Sigmoid colon (tissue), 7 donors: ENCODE data around the gene MALL. TPM values are rescaled to one million over a fixed set of nuclear protein-coding genes. Genes with fewer than 3 reads are reported as not detected.
"Not testable (repeated sequence)": the region's sequence is repeated elsewhere in the genome, so short reads cannot be mapped to it uniquely, and the experiment has no call there.

Experiments used
- DNase-seq: peaks from one replicate; pipeline ENCODE4 v3.0.0-alpha.2; 2019
- H3K27ac ChIP-seq, 4 donors: fragments of 200-600 bp; sonication (generic); one replicate each; pipeline ENCODE4 v1.5.1; 2016 to 2019; ENCODE audit warnings: mild to moderate bottlenecking in 1 of 4
- H3K27me3 ChIP-seq, 3 donors: fragments of 200-600 bp; sonication (generic); one replicate each; pipeline ENCODE4 v1.5.1; 2019; ENCODE audit warnings: mild to moderate bottlenecking in 1 of 3
- H3K36me3 ChIP-seq, 4 donors: fragments of 200-600 bp; sonication (generic); one replicate each; pipeline ENCODE4 v1.5.1; 2016 to 2019
- H3K4me1 ChIP-seq, 4 donors: fragments of 200-600 bp; sonication (generic); one replicate each; pipeline ENCODE4 v1.5.1; 2017 to 2019
- H3K4me3 ChIP-seq, 4 donors: fragments of 200-600 bp; sonication (generic); one replicate each; pipeline ENCODE4 v1.5.1; 2017 to 2019; ENCODE audit warnings: mild to moderate bottlenecking in 2 of 4, moderate library complexity in 1 of 4
- H3K9me3 ChIP-seq, 4 donors: fragments of 200-600 bp in 3 of 4; sonication (generic) in 3 of 4; one replicate each; pipeline versions ENCODE4 v1.5.1 to v1.6.1; 2013 to 2019
- EP300 ChIP-seq, 4 donors: sonication (generic); formaldehyde crosslinking; IDR thresholded peaks; one replicate each; pipeline ENCODE4 v1.6.1; 2017; ENCODE audit warnings: antibody characterized with exemption in 4 of 4
- POLR2A ChIP-seq, 2 donors: fragments of 450-650 bp; IDR thresholded peaks; one replicate each; pipeline ENCODE4 v1.6.1; 2016; ENCODE audit warnings: antibody characterized with exemption in 2 of 2, mild to moderate bottlenecking in 2 of 2, moderate library complexity in 2 of 2
- POLR2AphosphoS5 ChIP-seq, 4 donors: sonication (generic); formaldehyde crosslinking; IDR thresholded peaks; one replicate each; pipeline ENCODE4 v1.6.1; 2017; ENCODE audit warnings: antibody characterized with exemption in 4 of 4
- WGBS, 2 donors: extraction: QIAGEN DNeasy Blood & Tissue Kit; methylation state at CpG; one replicate each; pipeline ENCODE4 v1.1.7; 2013; 5-methylcytosine and 5-hydroxymethylcytosine counted together
- intact Hi-C: fragments of 100-400 bp; cut with DNase I; formaldehyde crosslinking; loops from one replicate; pipeline ENCODE4 v1.15.1; 2023
- polyA plus RNA-seq, 3 donors: library from polyadenylated mRNA; stranded (reverse); fragments of 200-250 nt; gene quantifications; one replicate each; pipeline ENCODE4 v1.2.3, GENCODE V29; 2013
- total RNA-seq, 4 donors: library from RNA; depleted of rRNA; stranded (reverse); fragments of >200 nt; gene quantifications; one replicate each; pipeline ENCODE4 v1.1.0, GENCODE V29; 2016
- TF ChIP-seq, protein P1 (sequence below), 4 experiments: fragments of 450-650 bp in 3 of 4; fragments of 200-600 bp in 1 of 4; IDR thresholded peaks; one replicate each; pipeline ENCODE4 v1.5.1; 2016 to 2019; ENCODE audit warnings: antibody characterized with exemption in 4 of 4, mild to moderate bottlenecking in 3 of 4, moderate library complexity in 2 of 4
- donor health status: healthy with polysubstance abuse.
- donor health status: Bipolar disorder and iron deficiency.
- donor health status: healthy.

MALL gene
- total and polyA plus RNA-seq, 7 donors = 1.5 to 183 (median 14.1) TPM

DNA sequence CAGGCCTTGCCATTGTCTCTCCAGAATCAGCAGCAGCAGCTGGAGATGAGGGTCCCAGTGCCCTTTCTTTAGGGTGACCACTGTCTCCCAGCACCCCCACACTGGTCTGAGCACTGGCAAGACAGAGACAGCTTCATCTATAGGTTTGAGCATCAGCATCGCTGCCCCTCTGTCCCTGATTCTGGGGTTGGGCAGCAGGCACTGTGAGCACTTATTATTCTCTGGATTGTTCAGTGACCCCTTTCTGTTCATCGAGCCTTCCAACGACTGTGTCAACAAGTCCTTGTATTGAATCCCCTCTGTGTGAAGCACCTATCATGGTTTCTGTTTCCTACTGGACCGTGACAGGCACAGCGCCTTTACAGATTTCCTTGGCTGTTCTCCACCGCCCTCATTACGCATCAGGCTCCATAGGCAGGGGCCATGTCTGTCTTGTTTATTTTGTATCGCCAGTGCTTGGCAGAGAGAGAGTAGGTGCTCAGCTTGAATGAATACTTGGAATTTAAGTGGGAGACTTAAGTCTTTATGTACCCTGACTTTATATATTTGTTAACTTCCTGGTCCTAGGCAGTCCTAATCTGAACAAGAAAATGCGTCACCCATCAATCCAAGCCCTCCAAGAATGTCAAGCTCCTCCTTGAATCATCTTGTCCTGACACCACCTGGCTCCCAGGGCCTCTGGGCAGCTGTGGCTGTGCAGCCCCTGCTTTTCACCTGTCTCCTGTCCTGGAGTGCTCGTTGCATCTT, 11.4 kb downstream of the MALL start:
- H3K27ac ChIP-seq = no peak overlapping the region
- peaks cover 0 to 19% (median 15%) of the 10 kb centered on the region in 4 donors for H3K4me1 ChIP-seq
- TF ChIP-seq, protein P1, sequence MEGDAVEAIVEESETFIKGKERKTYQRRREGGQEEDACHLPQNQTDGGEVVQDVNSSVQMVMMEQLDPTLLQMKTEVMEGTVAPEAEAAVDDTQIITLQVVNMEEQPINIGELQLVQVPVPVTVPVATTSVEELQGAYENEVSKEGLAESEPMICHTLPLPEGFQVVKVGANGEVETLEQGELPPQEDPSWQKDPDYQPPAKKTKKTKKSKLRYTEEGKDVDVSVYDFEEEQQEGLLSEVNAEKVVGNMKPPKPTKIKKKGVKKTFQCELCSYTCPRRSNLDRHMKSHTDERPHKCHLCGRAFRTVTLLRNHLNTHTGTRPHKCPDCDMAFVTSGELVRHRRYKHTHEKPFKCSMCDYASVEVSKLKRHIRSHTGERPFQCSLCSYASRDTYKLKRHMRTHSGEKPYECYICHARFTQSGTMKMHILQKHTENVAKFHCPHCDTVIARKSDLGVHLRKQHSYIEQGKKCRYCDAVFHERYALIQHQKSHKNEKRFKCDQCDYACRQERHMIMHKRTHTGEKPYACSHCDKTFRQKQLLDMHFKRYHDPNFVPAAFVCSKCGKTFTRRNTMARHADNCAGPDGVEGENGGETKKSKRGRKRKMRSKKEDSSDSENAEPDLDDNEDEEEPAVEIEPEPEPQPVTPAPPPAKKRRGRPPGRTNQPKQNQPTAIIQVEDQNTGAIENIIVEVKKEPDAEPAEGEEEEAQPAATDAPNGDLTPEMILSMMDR (IDR thresholded peaks at IDR 0.05) = no peak
- TF ChIP-seq POLR2A (IDR thresholded peaks at IDR 0.05) = no peak
- TF ChIP-seq EP300 (IDR thresholded peaks at IDR 0.05) = no peak
- no peak for TF ChIP-seq POLR2AphosphoS5 (IDR thresholded peaks at IDR 0.05)
- no peaks in the 10 kb centered on the region for H3K9me3 ChIP-seq
- intact Hi-C loops = no loop called here
- H3K36me3 ChIP-seq = no peaks in the 10 kb centered on the region
- no peak overlapping the region for H3K4me3 ChIP-seq
- 85 to 90% methylated on average over 10 of the region's 10 CpGs for WGBS, 2 donors
- H3K27me3 ChIP-seq = peaks cover 0 to 6% (median 0%) of the 10 kb centered on the region in 3 donors
- DNase-seq = no peak

DNA sequence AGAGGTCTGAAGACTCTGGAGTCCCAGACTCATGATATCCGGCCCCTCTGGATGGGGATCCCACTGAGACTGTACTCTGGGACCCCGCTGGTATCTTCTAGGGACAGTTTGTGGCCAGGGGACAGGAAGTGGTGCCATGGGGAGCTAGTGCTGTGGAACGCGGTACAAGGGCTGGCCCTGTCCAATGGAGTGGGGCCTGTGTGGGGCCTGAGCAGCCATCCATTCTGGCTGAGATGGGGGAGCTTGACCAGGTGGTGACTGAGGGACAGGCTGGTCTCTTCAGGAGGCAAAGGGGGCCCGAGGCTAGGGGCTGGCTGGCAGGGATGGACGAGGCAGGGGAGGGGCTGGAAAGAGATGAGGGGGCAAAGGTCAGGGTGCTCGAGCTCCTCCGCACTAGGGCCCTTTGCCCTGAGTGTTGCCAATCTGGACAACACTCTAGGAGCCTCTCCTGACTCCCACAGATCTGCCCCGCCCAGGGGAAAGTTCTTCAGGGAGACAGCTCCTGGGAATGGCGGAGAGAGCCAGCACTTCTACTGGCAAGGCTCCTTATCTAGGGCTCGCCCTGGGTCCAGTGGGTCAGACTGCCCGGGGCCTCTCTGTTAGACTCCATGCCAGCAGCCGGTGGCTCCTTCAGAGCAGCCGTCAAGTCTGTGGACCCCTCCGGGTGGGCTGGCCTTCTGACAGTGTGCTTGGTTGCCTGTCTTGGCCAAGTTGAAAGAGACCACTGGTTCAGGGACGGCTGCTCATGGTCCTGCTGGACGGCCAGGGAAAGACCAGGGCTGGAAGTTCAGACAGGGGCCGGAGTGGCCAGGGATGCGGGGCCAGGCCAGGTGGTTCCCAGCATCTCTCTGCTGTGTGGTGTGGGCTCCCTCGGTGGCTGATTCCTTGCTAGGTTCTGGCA, 12.3 kb downstream of the MALL start:
- TF ChIP-seq, protein P1 (IDR thresholded peaks at IDR 0.05) = no peak
- TF ChIP-seq POLR2A (IDR thresholded peaks at IDR 0.05) (no peak), EP300 (IDR thresholded peaks at IDR 0.05) (no peak), POLR2AphosphoS5 (IDR thresholded peaks at IDR 0.05) (no peak)
- Histone ChIP-seq H3K27me3 (peaks cover 0 to 6% (median 0%) of the 10 kb centered on the region in 3 donors), H3K27ac (peak overlapping the region in 1 of 4 donors; percentile 82), H3K9me3 (no peaks in the 10 kb centered on the region), H3K4me3 (no peak overlapping the region), H3K36me3 (no peaks in the 10 kb centered on the region), H3K4me1 (peaks cover 0 to 19% (median 15%) of the 10 kb centered on the region in 4 donors)
- 47 to 76% methylated on average over 20 of the region's 20 CpGs for WGBS, 2 donors
- intact Hi-C loops = no loop called here
- no peak for DNase-seq

DNA sequence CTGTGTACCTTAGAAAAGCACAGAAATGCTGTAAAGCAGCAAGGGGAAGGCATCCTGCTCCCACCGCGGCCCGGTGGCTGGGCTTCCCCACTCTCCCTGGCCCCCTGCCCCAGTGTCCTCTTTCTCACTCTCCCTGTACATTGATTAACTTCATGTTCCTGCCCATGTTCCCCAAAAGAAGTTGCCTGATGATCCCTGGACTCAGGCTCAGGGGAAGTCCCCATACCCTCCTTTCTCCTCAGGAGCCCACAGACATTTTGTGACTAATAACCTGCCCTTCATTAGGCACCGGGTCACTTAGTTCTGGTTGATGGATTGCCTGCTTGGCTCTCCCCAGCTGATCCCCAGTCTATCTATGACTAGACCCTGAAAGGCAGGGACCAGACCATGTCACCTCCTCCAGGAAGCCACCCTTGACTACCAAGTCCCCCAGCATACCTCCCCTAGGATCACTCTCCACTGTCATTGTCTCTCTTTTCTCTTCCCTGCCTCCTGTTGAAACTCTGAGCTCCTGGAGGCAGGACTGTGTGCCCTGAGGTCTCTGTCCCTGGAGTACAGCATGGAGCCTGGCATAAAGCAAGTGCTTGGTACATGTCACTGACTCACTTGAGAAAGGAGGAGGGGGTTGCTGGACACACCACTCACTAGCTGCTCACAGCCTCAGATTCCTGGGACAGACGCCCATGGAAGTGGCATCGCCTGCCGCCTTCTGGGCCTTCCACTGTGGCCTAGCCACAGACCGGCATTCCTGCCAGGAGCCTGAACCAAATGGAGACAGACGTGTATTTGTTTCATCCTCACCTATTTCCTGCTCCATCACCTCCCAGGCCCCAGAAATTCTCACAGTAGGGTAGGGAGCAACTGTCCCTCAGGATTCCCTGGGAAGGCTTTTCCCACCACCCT, 13.5 kb downstream of the MALL start:
- no peak for TF ChIP-seq POLR2AphosphoS5 (IDR thresholded peaks at IDR 0.05)
- TF ChIP-seq, protein P1 (IDR thresholded peaks at IDR 0.05) = no peak
- no peak for TF ChIP-seq POLR2A (IDR thresholded peaks at IDR 0.05)
- TF ChIP-seq EP300 (IDR thresholded peaks at IDR 0.05) = no peak
- Histone ChIP-seq H3K27ac (peak overlapping the region; percentile 57 to 82 (median 67)), H3K27me3 (peaks cover 0 to 3% (median 0%) of the 10 kb centered on the region in 3 donors), H3K9me3 (no peaks in the 10 kb centered on the region), H3K4me3 (no peak overlapping the region), H3K4me1 (peaks cover 0 to 19% (median 15%) of the 10 kb centered on the region in 4 donors), H3K36me3 (no peaks in the 10 kb centered on the region)
- intact Hi-C loops = no loop called here
- DNase-seq = no peak
- 61 to 67% methylated on average over 9 of the region's 9 CpGs for WGBS, 2 donors

DNA sequence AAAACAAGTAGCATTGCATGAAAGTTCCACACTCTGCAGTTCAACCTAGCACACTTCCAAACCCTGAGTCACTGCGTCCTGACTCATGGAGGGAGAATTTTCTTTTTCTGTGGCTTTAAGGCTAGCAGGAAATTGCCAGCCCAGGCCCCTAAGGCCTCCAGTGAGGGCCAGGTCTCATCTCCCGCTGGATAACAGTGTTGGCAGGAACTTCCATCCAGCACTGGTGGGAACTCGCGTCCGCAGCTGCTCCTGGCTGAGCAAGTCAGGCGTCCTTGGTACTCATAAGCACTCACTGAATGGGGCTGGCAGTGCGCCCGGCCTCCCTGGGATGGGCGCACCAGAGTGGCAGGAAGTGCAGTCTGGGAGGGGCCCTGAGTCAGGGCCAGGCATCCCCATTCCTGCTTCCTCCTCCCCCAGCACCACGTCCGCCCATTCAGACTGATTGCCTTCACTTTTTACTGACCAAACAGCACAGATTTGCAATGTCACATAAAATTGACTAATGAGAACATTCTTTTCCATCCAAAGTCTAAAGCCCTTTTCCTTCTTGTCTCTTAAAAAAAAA, 14.3 kb downstream of the MALL start:
- TF ChIP-seq, protein P1 (IDR thresholded peaks at IDR 0.05) = no peak
- peak in 3 of 4 donors; percentile 45 to 79 (median 51) for TF ChIP-seq POLR2AphosphoS5 (IDR thresholded peaks at IDR 0.05)
- Histone ChIP-seq H3K36me3 (no peaks in the 10 kb centered on the region), H3K4me1 (peaks cover 0 to 19% (median 15%) of the 10 kb centered on the region in 4 donors), H3K9me3 (no peaks in the 10 kb centered on the region), H3K4me3 (no peak overlapping the region), H3K27me3 (no peaks in the 10 kb centered on the region), H3K27ac (peak overlapping the region; percentile 57 to 82 (median 67))
- 1 to 8% methylated on average over 11 of the region's 11 CpGs for WGBS, 2 donors
- intact Hi-C loops = no loop called here
- peak; percentile 92 for DNase-seq

DNA sequence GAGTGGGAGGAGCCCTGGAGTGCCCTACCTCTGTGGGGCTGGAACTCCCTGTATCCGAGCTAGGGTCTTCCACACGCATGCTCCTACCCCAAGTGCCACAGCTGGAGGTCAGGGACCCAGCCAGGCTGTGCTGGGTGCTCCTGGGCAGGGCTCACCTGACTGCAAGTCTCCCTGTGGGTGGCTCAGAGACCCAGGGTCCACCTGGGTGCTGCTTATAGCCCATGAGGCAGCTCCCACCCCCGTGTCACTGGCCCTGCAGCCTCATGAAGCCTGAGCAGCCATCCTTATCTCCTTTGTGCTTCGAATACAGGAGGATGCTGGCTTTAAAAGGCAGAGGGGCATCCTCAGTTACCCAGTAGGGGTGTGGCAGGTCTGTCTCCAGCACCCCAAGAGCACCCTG, 14.7 kb downstream of the MALL start:
- Histone ChIP-seq H3K4me1 (peaks cover 0 to 19% (median 15%) of the 10 kb centered on the region in 4 donors), H3K27ac (peak overlapping the region; percentile 57 to 82 (median 67))
- WGBS, 2 donors = 64 to 76% methylated on average over 4 of the region's 4 CpGs
- H3K9me3 ChIP-seq, DNase-seq, H3K36me3 ChIP-seq, H3K27me3 ChIP-seq, H3K4me3 ChIP-seq, intact Hi-C loops: not testable (repeated sequence)
